Activated naive CD4-positive, alpha-beta T cell (primary cell): ENCODE results near the gene CLHC1.
"Not testable (repeated sequence)": the region's sequence is repeated elsewhere in the genome, so short reads cannot be mapped to it uniquely, and the experiment has no call there.

Experiments
- DNase-seq, 4 experiments: peaks; one replicate each; lab custom pipeline; 2025; lab: John Stamatoyannopoulos, UW

The CLHC1 gene

GRCh38 chr2:55153584-55154299, 78.4 kb downstream of the CLHC1 start:
- DNase-seq, result no peak

- DNase-seq, result no peak
Measured at GRCh38 chr2:55152475-55153412, 79.3 kb downstream of the CLHC1 start.

GRCh38 chr2:55151733-55152433, 80.2 kb downstream of the CLHC1 start:
- DNase-seq, result no peak

- no peak for DNase-seq
Measured at GRCh38 chr2:55150834-55151233, 81.3 kb downstream of the CLHC1 start.

- DNase-seq, result no peak
Measured at GRCh38 chr2:55148269-55148668, 83.8 kb downstream of the CLHC1 start.

- no peak for DNase-seq
Measured at GRCh38 chr2:55147531-55147930, 84.6 kb downstream of the CLHC1 start.

- DNase-seq, result no peak
Measured at GRCh38 chr2:55147041-55147440, 85.1 kb downstream of the CLHC1 start.

- DNase-seq, result no peak
Measured at GRCh38 chr2:55146263-55146662, 85.8 kb downstream of the CLHC1 start.

GRCh38 chr2:55144922-55145820, 86.9 kb downstream of the CLHC1 start:
- DNase-seq, result no peak

- not testable (repeated sequence) for DNase-seq
Measured at GRCh38 chr2:55143706-55144105, 88.4 kb downstream of the CLHC1 start.

GRCh38 chr2:55142518-55142917, 89.6 kb downstream of the CLHC1 start:
- no peak for DNase-seq

GRCh38 chr2:55141572-55142413, 90.3 kb downstream of the CLHC1 start:
- no peak for DNase-seq

GRCh38 chr2:55140316-55141219, 91.5 kb downstream of the CLHC1 start:
- DNase-seq, result no peak

- DNase-seq, result no peak
Measured at GRCh38 chr2:55139305-55139704, 92.8 kb downstream of the CLHC1 start.

- no peak for DNase-seq
Measured at GRCh38 chr2:55138882-55139229, 93.2 kb downstream of the CLHC1 start.

GRCh38 chr2:55138014-55138881, 93.8 kb downstream of the CLHC1 start:
- DNase-seq, result no peak

GRCh38 chr2:55137024-55137958, 94.8 kb downstream of the CLHC1 start:
- DNase-seq, result no peak
